Hepatocyte (in vitro differentiated cells): ENCODE measurements around the gene RARRES2. TPM values are rescaled to one million over a fixed set of nuclear protein-coding genes. Genes with fewer than 3 reads are reported as not detected.
A peak's percentile ranks its signal among the peaks of the same experiment; 100 is the strongest.

ENCODE experiments used
- DNase-seq: peaks from one replicate; pipeline ENCODE4 v3.0.0-alpha.2; 2016; ENCODE audit warnings: low spot score
- H2AFZ ChIP-seq: fragments of 200-600 bp; sonication (generic); 2 replicates; pipeline ENCODE4 v1.6.0; 2016; ENCODE audit warnings: antibody characterized with exemption, mild to moderate bottlenecking
- H3K27ac ChIP-seq: fragments of 200-600 bp; sonication (generic); 2 replicates; pipeline ENCODE4 v1.5.1; 2016; ENCODE audit warnings: mild to moderate bottlenecking
- H3K27me3 ChIP-seq: fragments of 200-600 bp; sonication (generic); 2 replicates; pipeline ENCODE4 v1.6.1; 2016
- H3K36me3 ChIP-seq: fragments of 200-600 bp; sonication (generic); replicated peaks from 2 replicates; pipeline ENCODE4 v1.5.1; 2016; ENCODE audit warnings: low read depth; ENCODE audit not compliant: insufficient read depth
- H3K4me1 ChIP-seq: fragments of 200-600 bp; sonication (generic); 2 replicates; pipeline ENCODE4 v1.5.1; 2016; ENCODE audit warnings: mild to moderate bottlenecking, moderate library complexity; ENCODE audit not compliant: insufficient read depth
- H3K4me2 ChIP-seq: fragments of 200-600 bp; sonication (generic); 2 replicates; pipeline ENCODE4 v1.6.0; 2016
- H3K4me3 ChIP-seq: fragments of 200-600 bp; sonication (generic); 2 replicates; pipeline ENCODE4 v1.5.1; 2016; ENCODE audit warnings: mild to moderate bottlenecking
- H3K79me2 ChIP-seq: fragments of 200-600 bp; sonication (generic); 2 replicates; pipeline ENCODE4 v1.6.0; 2017; ENCODE audit warnings: mild to moderate bottlenecking
- H3K9me2 ChIP-seq: fragments of 200-600 bp; sonication (generic); replicated peaks from 2 replicates; pipeline ENCODE4 v1.6.0; 2017; ENCODE audit warnings: mild to moderate bottlenecking; ENCODE audit not compliant: insufficient read depth
- H3K9me3 ChIP-seq: fragments of 200-600 bp; sonication (generic); 2 replicates; pipeline ENCODE4 v1.5.1; 2016; ENCODE audit warnings: low read depth, mild to moderate bottlenecking
- H4K20me1 ChIP-seq: fragments of 200-600 bp; sonication (generic); 2 replicates; pipeline ENCODE4 v1.6.0; 2016; ENCODE audit warnings: mild to moderate bottlenecking; ENCODE audit not compliant: insufficient read depth, poor library complexity, severe bottlenecking
- CTCF ChIP-seq: fragments of 200-600 bp; sonication (generic); IDR thresholded peaks from 2 replicates; pipeline ENCODE4 v1.5.1; 2016; ENCODE audit warnings: antibody characterized with exemption, mild to moderate bottlenecking; ENCODE audit not compliant: poor library complexity
- EZH2 ChIP-seq: fragments of 200-600 bp; sonication (generic); IDR thresholded peaks from 2 replicates; pipeline ENCODE4 v1.6.1; 2016; ENCODE audit warnings: antibody characterized with exemption, mild to moderate bottlenecking, borderline replicate concordance
- EZH2phosphoT487 ChIP-seq: fragments of 200-600 bp; sonication (generic); IDR thresholded peaks from one replicate; pipeline ENCODE4 v1.6.1; 2018; ENCODE audit warnings: antibody characterized with exemption, mild to moderate bottlenecking, low read depth, moderate library complexity; ENCODE audit not compliant: unreplicated experiment, severe bottlenecking
- WGBS: methylation state at CpG from one replicate; pipeline ENCODE4 v1.1.6; 2016; ENCODE audit warnings: low lambda C conversion rate; ENCODE audit errors: missing lambda C conversion rate; 5-methylcytosine and 5-hydroxymethylcytosine counted together
- polyA plus RNA-seq: library from polyadenylated mRNA; unstranded; fragments of >200 nt; fragmentation: Nextera tagmentation; extraction: Ambion mirVana; gene quantifications from 2 replicates; pipeline ENCODE4 v1.2.1, GENCODE V29; 2016
- total RNA-seq: library from RNA; depleted of rRNA; stranded (reverse); fragments of >200 nt; gene quantifications from 2 replicates; pipeline ENCODE4 v1.2.3, GENCODE V29; 2014

Gene RARRES2
- total and polyA plus RNA-seq, 2 experiments from 2014 or later = 104 to 187 TPM

- Histone ChIP-seq H3K27ac (peak overlapping the region; percentile 93), H2AFZ (peak overlapping the region; percentile 81), H3K79me2 (peaks cover 31% of the 10 kb centered on the region), H3K4me3 (peak overlapping the region; percentile 37), H3K4me1 (peaks cover 16% of the 10 kb centered on the region), H3K9me2 (no peaks in the 10 kb centered on the region), H3K9me3 (no peaks in the 10 kb centered on the region), H3K36me3 (no peaks in the 10 kb centered on the region), H3K4me2 (peak overlapping the region; percentile 82), H4K20me1 (no peaks in the 10 kb centered on the region), H3K27me3 (no peaks in the 10 kb centered on the region)
- 33% methylated on average over 10 of the region's 12 CpGs for WGBS
- peak; percentile 57 for DNase-seq
- TF ChIP-seq EZH2phosphoT487 = no peak
- no peak for TF ChIP-seq EZH2
- TF ChIP-seq CTCF = no peak
These were observed 17.0 kb downstream of the RARRES2 start for GRCh38 chr7:150324373-150324961.

- no peak for DNase-seq
- H4K20me1 ChIP-seq = no peaks in the 10 kb centered on the region
These were observed 17.6 kb downstream of the RARRES2 start for GRCh38 chr7:150323682-150324372.

GRCh38 chr7:150322833-150323681, 18.4 kb downstream of the RARRES2 start, which contains the start of the genes ACTR3C and LRRC61:
Gene ACTR3C, minus strand, starts transcription at chr7:150323545. Its CDS starts 28,249 bp downstream, at chr7:150295296.
Gene LRRC61, plus strand, starts transcription at chr7:150323355. Its CDS starts 13,507 bp downstream, at chr7:150336862.
- Histone ChIP-seq H3K4me2 (peak within 1 kb of the TSS; percentile 82), H3K9me2 (no peaks in the 10 kb centered on the region), H3K9me3 (no peaks in the 10 kb centered on the region), H2AFZ (peak within 1 kb of the TSS; percentile 81), H3K27me3 (no peaks in the 10 kb centered on the region), H3K36me3 (no peaks in the 10 kb centered on the region), H4K20me1 (no peaks in the 10 kb centered on the region), H3K4me3 (peak within 1 kb of the TSS; percentile 37), H3K4me1 (peaks cover 16% of the 10 kb centered on the region), H3K79me2 (peaks cover 31% of the 10 kb centered on the region), H3K27ac (peak within 1 kb of the TSS; percentile 93)
- 30% methylated on average over 66 of the region's 82 CpGs for WGBS
- DNase-seq = peak; percentile 82
- TF ChIP-seq EZH2 = no peak
- TF ChIP-seq EZH2phosphoT487 = no peak
- no peak for TF ChIP-seq CTCF

More at GRCh38 chr7:150323682-150324372, 17.6 kb downstream of the RARRES2 start:
- Histone ChIP-seq H2AFZ (peak overlapping the region; percentile 81), H3K4me2 (peak overlapping the region; percentile 82), H3K4me3 (peak overlapping the region; percentile 37), H3K36me3 (no peaks in the 10 kb centered on the region), H3K79me2 (peaks cover 31% of the 10 kb centered on the region), H3K4me1 (peaks cover 16% of the 10 kb centered on the region), H3K27ac (peak overlapping the region; percentile 93), H3K27me3 (no peaks in the 10 kb centered on the region), H3K9me3 (no peaks in the 10 kb centered on the region), H3K9me2 (no peaks in the 10 kb centered on the region)
- 25% methylated on average over 16 of the region's 16 CpGs for WGBS
- TF ChIP-seq CTCF (no peak), EZH2 (no peak), EZH2phosphoT487 (no peak)
